Activated CD8-positive, alpha-beta memory T cell treated with anti-CD3 and anti-CD28 coated beads, Interleukin-2, amount 50 U/mL, for 1 hour (primary cell): ENCODE data around the gene ATAD3C.
"Not testable (repeated sequence)": the region's sequence is repeated elsewhere in the genome, so short reads cannot be mapped to it uniquely, and the experiment has no call there.

Experiments used
- DNase-seq: peaks from one replicate; pipeline ENCODE4 v3.0.0-alpha.2; 2020; ENCODE audit errors: extremely low read depth

ATAD3C gene

GRCh38 chr1:1507305-1507704 is 57.8 kb downstream of the ATAD3C start:
- DNase-seq, result no peak

GRCh38 chr1:1508775-1509464 is 59.4 kb downstream of the ATAD3C start:
- DNase-seq, result not testable (repeated sequence)

- DNase-seq, result not testable (repeated sequence)
These were observed 60.0 kb downstream of the ATAD3C start for GRCh38 chr1:1509465-1509850.

GRCh38 chr1:1510912-1511532 is 61.5 kb downstream of the ATAD3C start:
- DNase-seq, result no peak

- peak; percentile 89 for DNase-seq
These were observed 62.2 kb downstream of the ATAD3C start, which contains the start of gene ATAD3A for GRCh38 chr1:1511533-1512285. Gene ATAD3A, plus strand, starts transcription at chr1:1512162. Its CDS starts 107 bp downstream, at chr1:1512269.

- DNase-seq, result not testable (repeated sequence)
These were observed 62.9 kb downstream of the ATAD3C start for GRCh38 chr1:1512425-1512824.

GRCh38 chr1:1513675-1514074 is 64.2 kb downstream of the ATAD3C start:
- DNase-seq, result not testable (repeated sequence)

GRCh38 chr1:1514376-1514775 is 64.9 kb downstream of the ATAD3C start:
- not testable (repeated sequence) for DNase-seq

- not testable (repeated sequence) for DNase-seq
These were observed 67.4 kb downstream of the ATAD3C start for GRCh38 chr1:1516923-1517322.

- no peak for DNase-seq
These were observed 68.6 kb downstream of the ATAD3C start for GRCh38 chr1:1517973-1518620.

GRCh38 chr1:1518621-1519007 is 69.1 kb downstream of the ATAD3C start:
- DNase-seq, result not testable (repeated sequence)
